Stimulated activated CD8-positive, alpha-beta memory T cell treated with anti-CD3 and anti-CD28 coated beads, Interleukin-7, amount 100 ng/mL, for 4 hours (primary cell): ENCODE measurements around the gene ASTL.

Source experiments
- DNase-seq, 2 donors: peaks; one replicate each; pipeline ENCODE4 v3.0.0-alpha.2; 2020; ENCODE audit warnings: low read depth in 2 of 2

The ASTL gene

GRCh38 chr2:96130483-96130882 lies 7.8 kb downstream of the ASTL start:
- no peak for DNase-seq

GRCh38 chr2:96129528-96130120 lies 8.7 kb downstream of the ASTL start:
- DNase-seq, result no peak

GRCh38 chr2:96128456-96128855 lies 9.8 kb downstream of the ASTL start:
- DNase-seq, result no peak

DNA sequence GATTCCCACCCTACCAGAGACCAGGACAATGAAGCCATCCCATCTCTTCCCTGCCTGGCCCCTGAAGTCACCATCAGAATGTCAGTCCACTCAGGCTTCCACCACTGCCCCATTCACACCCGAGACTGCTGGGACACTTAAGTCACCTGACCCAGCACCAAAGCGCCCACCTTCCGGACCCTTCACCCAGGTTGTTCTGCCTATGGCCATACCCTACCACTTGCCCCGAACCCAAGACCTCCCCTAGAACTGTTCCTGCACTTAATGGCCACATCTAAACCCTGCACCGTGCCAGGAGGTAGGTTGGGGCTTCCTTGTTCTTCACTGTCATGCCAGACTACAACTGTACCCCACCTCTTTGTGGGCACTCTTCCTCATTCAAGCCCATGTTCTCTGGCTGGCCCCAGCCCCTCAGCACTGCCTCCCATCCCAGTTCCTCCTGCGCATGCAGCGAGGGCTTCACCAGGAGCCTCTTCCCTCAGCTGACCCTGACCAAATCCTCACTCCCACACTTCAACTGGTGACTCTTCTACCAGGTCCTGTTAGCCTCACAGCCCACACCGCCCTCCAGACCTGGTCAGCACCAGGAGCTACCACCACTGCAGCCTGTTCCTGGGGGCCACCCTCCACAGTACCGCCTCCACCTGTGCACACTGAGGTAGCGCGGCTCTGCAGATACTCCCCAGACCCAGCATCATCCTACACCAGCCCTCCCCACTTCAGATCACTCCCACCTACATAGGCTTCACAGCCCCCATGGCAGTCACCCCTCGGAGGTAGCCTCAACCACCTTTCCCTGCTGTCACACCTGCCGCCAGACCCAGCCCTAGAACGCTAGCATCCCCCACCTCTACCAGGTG lies 13.7 kb downstream of the ASTL start:
- no peak for DNase-seq

GRCh38 chr2:96123936-96124335 lies 14.4 kb downstream of the ASTL start:
- no peak for DNase-seq

DNA sequence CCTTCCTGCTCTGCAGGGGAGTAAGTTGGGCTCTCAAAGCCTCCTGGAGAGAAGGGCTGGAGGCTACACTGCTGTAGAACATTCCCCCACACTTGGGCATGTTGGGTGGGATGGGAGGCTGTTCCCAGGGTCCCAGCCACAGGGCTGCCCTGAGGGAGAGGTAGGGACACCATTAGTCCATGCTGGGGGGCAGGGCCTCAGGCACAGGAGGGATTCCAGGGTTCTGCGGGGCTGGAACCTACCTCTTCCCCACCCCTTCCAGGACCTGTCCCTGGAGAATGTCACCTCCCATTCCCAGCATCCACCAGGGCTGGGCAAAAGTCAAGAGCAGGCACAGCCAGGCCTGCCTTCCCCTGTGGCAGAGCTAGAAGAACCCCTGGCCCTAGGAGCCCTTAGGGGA lies 15.0 kb downstream of the ASTL start:
- no peak for DNase-seq

DNA sequence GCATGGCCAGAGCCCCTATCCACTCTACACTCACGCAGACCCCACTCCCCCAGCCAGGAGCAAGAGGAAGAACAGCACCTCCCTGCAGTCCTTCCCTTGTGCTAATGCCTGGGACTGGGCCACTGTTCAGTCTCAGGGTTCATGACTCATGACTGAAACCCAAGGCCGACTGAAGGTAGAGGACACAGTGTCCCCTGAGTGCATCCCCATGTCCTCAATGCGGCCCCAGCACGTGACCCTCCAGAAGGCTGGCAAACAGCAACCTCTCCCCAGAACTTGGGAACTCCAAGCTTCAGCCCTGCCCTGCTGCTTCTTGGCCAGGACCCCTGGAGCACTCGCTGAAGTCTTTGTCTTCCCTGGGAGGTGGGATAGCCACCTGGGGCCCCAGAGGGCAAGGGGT lies 15.9 kb downstream of the ASTL start:
- no peak for DNase-seq

DNA sequence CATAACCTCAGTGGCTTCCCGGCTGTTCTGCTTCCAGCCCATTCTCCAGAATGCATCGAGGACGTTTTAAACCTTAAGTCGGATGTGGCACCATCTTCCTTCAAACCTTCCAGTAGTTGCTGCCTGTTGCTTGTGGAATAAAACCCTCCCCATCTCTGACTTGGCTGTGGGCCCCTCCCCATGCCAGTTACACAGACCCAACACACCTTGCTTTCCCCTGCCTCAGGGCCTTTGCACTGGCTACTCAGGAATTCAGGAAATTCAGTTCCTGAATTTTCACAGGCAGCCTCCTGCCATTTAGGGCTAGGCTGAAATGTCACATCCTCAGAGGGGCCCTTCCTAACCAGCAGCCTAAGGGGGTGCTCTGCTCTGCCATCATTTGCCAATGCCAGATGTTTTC lies 16.9 kb downstream of the ASTL start:
- DNase-seq, result no peak

- DNase-seq, result no peak
Observed at GRCh38 chr2:96120991-96121390, 17.3 kb downstream of the ASTL start.

- no peak for DNase-seq
Observed at GRCh38 chr2:96120091-96120720, 18.1 kb downstream of the ASTL start.

DNA sequence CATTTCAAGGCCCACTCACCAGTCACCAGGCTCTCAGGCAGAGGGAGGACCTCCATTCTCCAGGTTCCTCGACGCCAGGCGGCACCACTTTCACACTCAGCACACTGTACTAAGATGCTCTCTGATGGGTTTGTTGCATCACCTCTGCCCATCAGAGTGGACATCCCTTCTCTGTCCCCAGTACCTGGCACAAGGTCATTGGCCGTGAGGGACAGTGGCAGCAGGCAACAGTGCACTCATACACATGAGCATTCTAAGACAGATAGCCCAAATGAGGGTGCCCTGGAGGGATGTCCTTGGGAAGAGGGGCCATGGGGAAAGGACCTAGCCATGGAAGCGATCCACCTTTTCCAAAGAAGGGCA lies 18.9 kb downstream of the ASTL start:
- no peak for DNase-seq

- DNase-seq, result no peak
Observed at GRCh38 chr2:96118698-96119388, 19.5 kb downstream of the ASTL start.

DNA sequence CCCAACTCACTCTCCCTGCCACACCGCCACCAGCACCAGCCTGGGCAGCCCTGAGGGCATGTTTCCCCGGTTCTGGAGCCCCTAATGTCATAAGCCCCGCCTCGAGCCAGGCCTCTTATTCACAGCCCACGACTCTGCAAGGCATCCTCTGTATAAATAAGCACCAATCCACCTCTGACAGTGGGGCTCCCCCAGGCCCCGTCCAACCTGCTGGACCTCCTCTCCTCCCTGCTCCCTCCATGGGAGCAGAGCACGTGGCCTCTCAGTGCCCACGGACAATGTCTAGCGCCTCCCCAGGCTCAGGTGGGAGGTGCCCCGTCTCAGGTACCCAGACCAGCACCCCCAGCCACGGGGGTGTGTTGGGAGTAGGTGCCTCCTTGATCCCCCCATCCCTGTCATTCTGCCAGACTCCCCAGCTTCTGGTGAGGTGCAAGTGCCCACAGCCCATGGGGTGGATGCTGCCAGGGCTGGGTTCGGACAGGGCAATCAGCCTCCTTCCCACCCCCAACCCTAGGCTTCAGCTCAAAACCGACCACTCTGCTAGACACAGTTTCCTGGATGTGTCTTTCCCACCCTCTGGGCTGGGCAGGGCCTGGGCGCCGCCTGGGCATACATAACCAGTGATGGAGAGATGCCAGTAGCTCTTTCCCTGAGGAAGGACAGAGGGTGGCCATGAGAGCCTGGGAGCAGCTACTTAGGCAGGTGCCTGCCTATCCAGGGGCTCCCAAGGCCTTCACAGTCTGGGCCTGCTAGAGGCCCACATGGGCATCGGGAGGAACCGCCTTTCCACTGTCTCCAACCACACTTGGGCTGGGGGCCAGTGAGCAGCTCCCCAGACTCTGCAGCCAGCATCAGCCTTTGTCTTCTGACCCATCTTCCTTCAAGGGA lies 20.4 kb downstream of the ASTL start:
- no peak for DNase-seq

DNA sequence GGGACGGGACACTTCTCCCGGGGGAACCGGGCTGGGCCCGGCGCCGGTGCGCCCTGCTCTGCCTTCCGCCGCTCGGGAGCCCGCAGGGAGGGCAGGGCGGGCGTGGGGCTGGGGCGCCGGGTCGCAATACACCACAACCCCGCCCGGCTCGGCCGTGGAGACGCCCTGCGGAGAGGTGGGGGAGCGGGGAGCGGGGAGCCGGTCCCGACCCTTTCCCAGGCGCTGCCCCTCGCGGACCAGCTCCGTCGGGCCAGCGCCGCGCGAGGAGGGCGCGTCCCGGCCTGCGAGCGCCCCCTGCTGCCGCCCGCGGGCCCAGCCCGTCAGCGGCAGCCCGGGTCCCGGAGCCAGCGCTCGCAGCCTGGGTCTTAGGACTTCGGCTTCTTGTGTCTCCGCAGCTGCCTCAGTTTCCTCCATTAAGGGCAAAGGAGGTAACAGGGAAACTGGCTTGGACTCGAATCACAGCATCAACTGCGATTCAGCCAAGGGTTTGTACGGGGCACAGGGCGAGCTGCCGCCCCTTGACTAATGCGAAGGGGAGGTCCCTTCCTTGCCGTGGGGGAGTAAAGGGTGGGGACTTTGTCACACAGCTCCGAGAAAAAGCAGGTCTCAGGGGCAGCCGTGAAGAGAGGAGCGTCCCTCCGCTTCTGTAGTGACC lies 21.3 kb downstream of the ASTL start:
- DNase-seq, result peak in 1 of 2 donors; percentile 47

DNA sequence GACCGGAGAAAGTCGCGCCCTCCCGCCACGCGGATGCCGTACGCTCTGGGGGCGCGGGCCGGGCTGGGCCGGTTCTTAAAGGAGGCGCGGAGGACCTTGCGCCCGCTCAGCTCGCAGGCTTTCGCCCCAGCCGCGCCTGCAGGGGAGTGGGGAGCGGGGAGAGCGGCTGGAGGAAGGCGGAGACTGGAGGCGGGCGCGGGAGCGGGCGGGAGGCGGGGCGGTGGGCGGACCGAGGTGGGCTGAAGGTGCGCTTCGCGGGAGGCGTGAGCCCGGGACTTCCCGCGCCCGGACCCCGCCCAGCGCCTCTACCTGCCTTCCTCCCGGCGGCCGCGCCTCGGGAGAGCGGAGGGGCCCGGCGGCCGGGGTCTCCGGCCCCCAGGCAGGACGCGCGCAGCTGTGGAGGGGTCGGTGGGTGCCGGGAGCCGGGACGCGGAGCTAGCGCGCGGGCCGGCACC lies 21.9 kb downstream of the ASTL start, which contains the start of gene ADRA2B:
TSS of gene ADRA2B (minus strand) at position 148 of the 455 bp plus-strand sequence. CDS start 422 bp downstream, outside the sequence.
- DNase-seq, result peak; percentile 61 to 82

DNA sequence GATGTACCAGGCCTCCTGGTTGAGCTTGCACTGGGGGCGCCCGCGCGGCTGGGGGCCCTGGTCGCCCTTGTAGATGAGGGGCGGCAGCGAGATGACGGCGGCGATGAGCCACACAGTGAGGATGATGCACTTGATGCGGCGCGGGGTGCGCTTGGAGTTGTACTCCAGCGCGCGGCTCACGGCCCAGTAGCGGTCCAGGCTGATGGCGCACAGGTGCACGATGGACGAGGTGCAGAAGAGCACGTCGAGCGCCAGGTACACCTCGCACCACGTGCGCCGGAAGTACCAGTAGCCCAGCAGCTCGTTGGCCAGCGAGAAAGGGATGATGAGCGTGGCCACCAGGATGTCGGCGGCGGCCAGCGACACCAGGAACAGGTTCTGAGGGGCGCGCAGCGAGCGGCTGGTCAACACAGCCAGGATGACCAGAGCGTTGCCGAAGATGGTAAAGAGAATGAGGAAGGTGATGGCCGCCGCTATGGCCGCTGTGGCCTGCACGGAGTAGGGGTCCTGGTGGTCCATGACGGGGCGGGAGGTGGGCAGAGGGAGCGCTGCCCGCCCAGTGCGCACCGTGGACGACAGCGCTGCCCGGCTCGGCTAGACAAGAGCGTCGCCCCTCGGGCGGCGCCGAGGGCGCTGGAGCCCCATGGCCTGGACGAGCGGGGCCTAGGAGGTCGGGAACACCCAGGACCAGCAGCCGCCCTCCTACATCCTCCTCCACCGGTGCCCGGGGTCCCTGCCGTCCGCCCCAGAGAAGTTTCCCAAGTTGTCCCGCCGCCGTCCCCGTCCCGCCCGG lies 22.5 kb downstream of the ASTL start:
- no peak for DNase-seq

- DNase-seq, result no peak
Observed at GRCh38 chr2:96114903-96115581, 23.3 kb downstream of the ASTL start.

- no peak for DNase-seq
Observed at GRCh38 chr2:96114546-96114902, 23.8 kb downstream of the ASTL start.

GRCh38 chr2:96113951-96114350 lies 24.4 kb downstream of the ASTL start:
- no peak for DNase-seq

DNA sequence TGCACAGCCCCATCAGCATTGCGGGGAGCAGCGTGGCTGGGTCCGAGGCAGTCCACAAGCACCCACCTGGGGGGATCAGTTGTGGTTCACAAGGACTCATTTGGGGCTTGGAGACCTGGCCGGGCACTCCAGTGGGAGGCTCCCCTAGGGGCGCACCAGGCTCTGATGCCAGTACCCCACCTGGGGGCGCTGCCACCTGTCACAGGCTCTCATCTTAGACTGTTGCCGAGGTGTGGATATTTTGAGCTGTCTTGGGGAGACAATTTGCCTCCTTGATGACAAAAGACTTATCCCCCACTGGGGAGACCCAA lies 25.0 kb downstream of the ASTL start:
- DNase-seq, result no peak
